Endodermal cell (in vitro differentiated cells): Measurements from ENCODE around the gene LRP1. TPM values are rescaled to one million over a fixed set of nuclear protein-coding genes. Genes with fewer than 3 reads are reported as not detected.

Experiments
- DNase-seq: peaks from one replicate; pipeline ENCODE4 v3.0.0-alpha.2; 2017
- H3K27ac ChIP-seq: 2 replicates; pipeline ENCODE4 v1.5.1; 2013; ENCODE audit warnings: mild to moderate bottlenecking, low read depth, low read length, moderate library complexity
- H3K27me3 ChIP-seq: 2 replicates; pipeline ENCODE4 v1.6.1; 2013; ENCODE audit warnings: mild to moderate bottlenecking, low read length, moderate library complexity; ENCODE audit not compliant: insufficient read depth, control insufficient read depth, poor library complexity, severe bottlenecking
- H3K36me3 ChIP-seq: 2 replicates; pipeline ENCODE4 v1.7.0; 2013; ENCODE audit warnings: mild to moderate bottlenecking, low read length, moderate library complexity; ENCODE audit not compliant: control insufficient read depth, insufficient read depth
- H3K4me1 ChIP-seq: one replicate; pipeline ENCODE4 v1.7.0; 2013; ENCODE audit warnings: low read length; ENCODE audit not compliant: control insufficient read depth, insufficient read depth
- H3K4me3 ChIP-seq: 2 replicates; pipeline ENCODE4 v1.5.1; 2013; ENCODE audit warnings: mild to moderate bottlenecking, low read length, moderate library complexity
- H3K9ac ChIP-seq: 2 replicates; pipeline ENCODE4 v1.6.1; 2013; ENCODE audit warnings: mild to moderate bottlenecking, low read length, moderate library complexity; ENCODE audit not compliant: poor library complexity, severe bottlenecking; ENCODE audit errors: extremely low read depth
- H3K9me3 ChIP-seq: 2 replicates; pipeline ENCODE4 v1.6.1; 2013; ENCODE audit warnings: mild to moderate bottlenecking, low read length, moderate library complexity; ENCODE audit not compliant: control insufficient read depth
- H3K27ac Mint-ChIP-seq: 2 replicates; pipeline ENCODE4 v1.8.0; 2020; ENCODE audit warnings: mixed read lengths
- H3K27me3 Mint-ChIP-seq: 2 replicates; pipeline ENCODE4 v1.8.0; 2021; ENCODE audit warnings: mild to moderate bottlenecking, mixed read lengths; ENCODE audit not compliant: insufficient read depth
- H3K36me3 Mint-ChIP-seq: 2 replicates; pipeline ENCODE4 v1.8.0; 2020; ENCODE audit warnings: low read depth, mixed read lengths
- H3K4me1 Mint-ChIP-seq: 2 replicates; pipeline ENCODE4 v1.8.0; 2020; ENCODE audit warnings: mixed read lengths
- H3K4me3 Mint-ChIP-seq: 2 replicates; pipeline ENCODE4 v1.8.0; 2020; ENCODE audit warnings: mild to moderate bottlenecking, moderate library complexity, mixed read lengths
- H3K9me3 Mint-ChIP-seq: 2 replicates; pipeline ENCODE4 v1.8.0; 2020; ENCODE audit warnings: mild to moderate bottlenecking, mixed read lengths
- CTCF ChIP-seq: fragments of 200-600 bp; sonication (generic); conservative IDR thresholded peaks from 2 replicates; pipeline ENCODE4 v1.5.0; 2021; ENCODE audit warnings: antibody characterized with exemption, mild to moderate bottlenecking
- WGBS, 2 experiments: methylation state at CpG; one replicate each; pipeline versions ENCODE4 v1.1.5 to v1.1.7; 2013; ENCODE audit warnings: missing lambda C conversion rate in 2 of 2, mixed read lengths in 1 of 2; ENCODE audit not compliant: insufficient coverage in 1 of 2, insufficient read length in 1 of 2; 5-methylcytosine and 5-hydroxymethylcytosine counted together
- total RNA-seq, 2 donors: library from RNA; stranded (reverse); fragmentation: NEBNext Ultra II Directional in 1 of 2; extraction: Animal tissue kit (Norgen Biotek cat#: 25700) in 1 of 2; gene quantifications; 2 replicates in 1 of 2; 3 replicates in 1 of 2; pipeline ENCODE4 v1.2.1, GENCODE V29; 2021

The LRP1 gene
- total RNA-seq, 2 donors from 2014 or later, result 74.5 to 87.7 TPM

GRCh38 chr12:57090924-57091637, 37.2 kb upstream of the LRP1 start:
- H3K27me3 Mint-ChIP-seq, result no peaks in the 10 kb centered on the region
- H3K4me3 Mint-ChIP-seq, result peak overlapping the region; percentile 78
- no peak overlapping the region for H3K4me3 ChIP-seq
- no peak overlapping the region for H3K27ac ChIP-seq
- no peak overlapping the region for H3K9ac ChIP-seq
- H3K27me3 ChIP-seq, result no peaks in the 10 kb centered on the region
- peaks cover 3% of the 10 kb centered on the region for H3K4me1 ChIP-seq
- peaks cover 16% of the 10 kb centered on the region for H3K4me1 Mint-ChIP-seq
- no peaks in the 10 kb centered on the region for H3K9me3 ChIP-seq
- WGBS, 2 experiments, result 93 to 97% methylated on average over 13 to 22 of the region's 22 CpGs
- H3K27ac Mint-ChIP-seq, result no peak overlapping the region
- H3K9me3 Mint-ChIP-seq, result no peaks in the 10 kb centered on the region
- peaks cover 22% of the 10 kb centered on the region for H3K36me3 Mint-ChIP-seq
- DNase-seq, result no peak
- H3K36me3 ChIP-seq, result peaks cover 16% of the 10 kb centered on the region
- TF ChIP-seq CTCF, result no peak

GRCh38 chr12:57091638-57092528, 36.4 kb upstream of the LRP1 start:
- peaks cover 3% of the 10 kb centered on the region for H3K4me1 ChIP-seq
- 91 to 95% methylated on average over 13 to 24 of the region's 25 CpGs for WGBS, 2 experiments
- H3K9ac ChIP-seq, result no peak overlapping the region
- peaks cover 30% of the 10 kb centered on the region for H3K36me3 Mint-ChIP-seq
- H3K9me3 Mint-ChIP-seq, result no peaks in the 10 kb centered on the region
- peaks cover 16% of the 10 kb centered on the region for H3K36me3 ChIP-seq
- no peaks in the 10 kb centered on the region for H3K27me3 Mint-ChIP-seq
- H3K4me1 Mint-ChIP-seq, result peaks cover 9% of the 10 kb centered on the region
- no peak overlapping the region for H3K4me3 ChIP-seq
- H3K4me3 Mint-ChIP-seq, result no peak overlapping the region
- H3K27ac ChIP-seq, result no peak overlapping the region
- no peak for TF ChIP-seq CTCF
- no peaks in the 10 kb centered on the region for H3K9me3 ChIP-seq
- H3K27me3 ChIP-seq, result no peaks in the 10 kb centered on the region
- H3K27ac Mint-ChIP-seq, result no peak overlapping the region
- DNase-seq, result no peak

- Mint-ChIP-seq H3K36me3 (peaks cover 36% of the 10 kb centered on the region), H3K9me3 (no peaks in the 10 kb centered on the region), H3K27ac (peak overlapping the region; percentile 39), H3K4me1 (peaks cover 9% of the 10 kb centered on the region), H3K4me3 (no peak overlapping the region), H3K27me3 (no peaks in the 10 kb centered on the region)
- 90 to 100% methylated on average over 5 of the region's 5 CpGs for WGBS, 2 experiments
- Histone ChIP-seq H3K9me3 (no peaks in the 10 kb centered on the region), H3K27ac (no peak overlapping the region), H3K36me3 (peaks cover 16% of the 10 kb centered on the region), H3K27me3 (no peaks in the 10 kb centered on the region), H3K4me3 (no peak overlapping the region), H3K9ac (no peak overlapping the region), H3K4me1 (peaks cover 3% of the 10 kb centered on the region)
- DNase-seq, result no peak
- TF ChIP-seq CTCF, result no peak
These were observed 35.8 kb upstream of the LRP1 start for GRCh38 chr12:57092529-57092862.
